ENCODE results near the gene UST.

UST gene

DNA sequence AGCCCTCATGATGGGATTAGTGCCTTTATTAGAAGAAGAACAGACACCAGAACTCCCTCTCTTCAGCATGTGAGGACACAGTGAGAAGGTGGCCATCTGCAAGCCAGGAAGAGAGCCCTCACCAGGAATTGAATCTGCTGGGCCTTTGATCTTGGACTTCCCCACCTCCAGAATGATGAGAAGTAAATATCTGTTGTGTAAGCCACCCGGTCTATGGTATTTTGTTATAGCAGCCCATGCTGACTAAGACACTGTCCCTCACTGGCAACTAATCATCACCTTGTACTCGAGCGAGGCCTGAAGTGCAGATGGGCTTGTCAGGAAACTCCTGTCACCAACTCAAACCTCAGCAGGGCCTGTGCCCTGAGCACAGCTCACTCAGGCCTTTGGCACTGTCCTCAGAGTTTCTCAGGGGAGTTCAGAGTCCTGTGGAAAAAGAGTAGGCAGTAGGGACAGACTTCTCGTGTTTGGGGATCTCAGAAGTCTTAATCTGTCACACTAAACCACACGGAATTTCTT is 62.0 kb downstream of the UST start:
- no peak for DNase-seq

DNA sequence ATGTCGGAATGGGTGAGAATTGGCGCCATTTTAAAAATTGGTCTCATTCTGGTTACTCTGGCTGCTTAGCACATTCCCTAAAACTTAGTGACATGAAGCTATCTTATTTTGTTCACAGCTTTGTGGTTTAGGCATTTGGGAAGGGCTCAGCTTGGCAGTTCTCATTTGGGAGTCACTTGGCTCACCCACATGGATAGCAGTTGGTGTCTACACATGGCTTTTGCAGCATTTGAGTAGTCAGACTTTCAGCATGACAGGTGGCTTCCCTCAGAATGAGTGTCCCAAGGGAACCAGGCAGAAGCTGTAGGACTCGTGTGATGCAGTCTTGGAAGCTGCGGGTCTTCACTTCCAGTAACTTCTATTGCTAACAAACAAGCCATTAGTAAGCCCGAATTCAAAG is 64.6 kb downstream of the UST start:
- DNase-seq, result no peak

- DNase-seq, result no peak
Observed at GRCh38 chr6:148814082-148814790, 67.4 kb downstream of the UST start.

DNA sequence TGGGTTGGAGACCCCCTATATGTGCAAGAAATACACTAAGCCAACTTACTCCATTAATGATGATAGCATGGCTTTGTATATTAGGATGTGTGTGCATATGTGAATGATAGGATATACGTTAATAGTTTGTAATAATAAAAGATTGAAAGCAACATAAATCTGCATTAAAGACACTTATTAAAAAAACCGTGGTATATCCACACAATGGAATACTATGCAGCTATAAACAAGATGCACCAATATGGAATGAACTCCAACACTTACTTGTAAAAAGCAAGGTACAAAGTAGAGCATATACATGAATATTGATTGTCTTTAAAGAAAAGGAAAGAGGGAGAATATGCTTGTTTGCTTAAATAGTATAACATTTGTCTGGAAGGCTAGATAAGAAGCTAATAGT is 68.0 kb downstream of the UST start:
- DNase-seq, result no peak

- no peak for DNase-seq
Observed at GRCh38 chr6:148816117-148816516, 69.3 kb downstream of the UST start.

GRCh38 chr6:148817689-148818088 is 70.9 kb downstream of the UST start:
- DNase-seq, result no peak

GRCh38 chr6:148818939-148819575 is 72.2 kb downstream of the UST start:
- DNase-seq, result no peak

DNA sequence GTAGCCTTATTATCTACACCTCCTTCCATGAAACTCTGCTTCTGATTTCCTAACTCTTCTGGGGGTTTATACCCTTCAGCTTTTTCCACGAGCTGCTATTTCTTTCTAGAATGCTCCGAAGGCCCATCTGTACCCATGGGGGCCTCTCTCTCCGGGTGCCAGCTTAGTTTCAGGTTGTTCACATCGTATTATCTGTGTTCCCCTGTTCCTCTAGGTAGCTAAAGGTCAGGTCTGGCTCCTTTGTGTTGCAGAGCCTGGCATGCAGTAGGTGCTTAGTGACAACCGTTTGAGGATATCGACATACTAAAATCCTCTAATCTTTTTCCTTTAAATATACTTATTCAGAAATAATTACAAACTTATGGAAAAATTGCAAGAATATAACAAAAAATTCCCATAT is 73.0 kb downstream of the UST start:
- DNase-seq, result no peak

DNA sequence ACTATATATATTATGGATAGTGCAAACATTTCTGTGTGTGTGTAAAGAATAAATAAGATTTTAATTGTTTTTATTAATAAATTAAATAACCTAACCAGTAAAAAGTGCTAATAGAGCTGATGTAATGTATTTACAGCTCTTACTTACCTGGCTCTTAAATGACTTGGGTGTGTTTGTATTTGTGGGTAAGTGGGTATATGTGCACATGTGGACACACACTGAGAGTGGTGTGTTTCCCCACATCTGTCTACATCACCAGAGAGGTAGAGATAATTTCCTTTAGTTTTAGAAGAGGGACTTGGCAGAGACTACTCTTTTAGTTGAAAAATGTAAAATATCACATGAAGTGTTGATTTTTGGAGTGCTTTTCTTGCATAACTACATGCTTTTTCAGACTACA is 76.0 kb downstream of the UST start:
- DNase-seq, result no peak

- no peak for DNase-seq
Observed at GRCh38 chr6:148824291-148824690, 77.5 kb downstream of the UST start.

GRCh38 chr6:148824960-148825359 is 78.1 kb downstream of the UST start:
- DNase-seq, result no peak

GRCh38 chr6:148825492-148825891 is 78.7 kb downstream of the UST start:
- DNase-seq, result no peak

- DNase-seq, result no peak
Observed at GRCh38 chr6:148827416-148828045, 80.7 kb downstream of the UST start.

GRCh38 chr6:148828047-148828446 is 81.2 kb downstream of the UST start:
- no peak for DNase-seq

DNA sequence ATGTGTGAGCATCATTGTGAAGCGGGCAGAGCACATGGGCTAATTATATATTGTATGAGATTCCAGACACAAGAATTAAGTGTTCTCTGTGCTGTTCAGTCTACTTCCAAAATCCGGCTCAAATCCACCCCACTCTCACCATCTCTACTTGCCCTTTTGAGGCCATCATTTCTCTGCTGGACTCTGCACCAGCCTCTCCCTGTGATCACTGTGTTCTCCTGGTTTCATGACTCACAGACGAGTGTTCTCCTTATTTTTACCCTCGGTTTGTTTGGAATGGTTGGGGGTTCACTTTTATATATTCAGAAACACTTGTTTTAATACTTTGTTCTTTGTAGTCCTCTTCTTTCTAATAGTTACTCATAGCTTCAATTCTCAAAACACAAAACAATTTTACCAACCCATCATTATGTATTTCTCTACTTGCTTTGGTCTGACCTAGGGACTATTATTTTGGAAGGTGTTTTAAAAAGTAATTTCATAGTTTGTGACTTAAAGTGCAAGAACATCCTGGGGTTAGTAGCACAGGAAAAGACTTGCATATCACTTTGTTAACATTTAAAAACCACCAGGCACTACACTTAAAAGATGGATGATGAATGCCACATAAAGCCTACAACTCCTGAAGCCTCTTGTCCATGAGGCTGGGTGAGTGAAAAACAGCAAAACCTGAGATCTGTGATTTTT is 82.7 kb downstream of the UST start:
- DNase-seq, result no peak

GRCh38 chr6:148830614-148831013 is 83.8 kb downstream of the UST start:
- no peak for DNase-seq

DNA sequence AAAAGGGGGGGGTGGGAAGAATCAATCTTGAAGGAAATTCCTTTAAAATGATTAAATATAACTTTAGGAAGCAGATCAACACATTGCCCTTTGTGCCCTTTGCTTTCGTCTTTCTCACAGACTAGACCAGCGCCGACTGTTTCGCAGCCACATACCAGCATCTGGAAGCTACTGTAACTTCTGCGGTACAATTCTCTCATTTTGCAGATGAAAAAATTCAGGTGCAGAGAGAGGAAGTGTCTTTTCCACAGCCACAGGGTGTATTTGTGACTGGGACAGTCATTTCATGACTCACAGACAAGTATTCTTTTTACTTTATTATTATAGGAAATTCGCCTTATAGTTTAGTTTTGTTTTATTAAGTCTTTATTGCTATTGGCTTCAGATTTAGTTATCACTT is 84.2 kb downstream of the UST start:
- no peak for DNase-seq

DNA sequence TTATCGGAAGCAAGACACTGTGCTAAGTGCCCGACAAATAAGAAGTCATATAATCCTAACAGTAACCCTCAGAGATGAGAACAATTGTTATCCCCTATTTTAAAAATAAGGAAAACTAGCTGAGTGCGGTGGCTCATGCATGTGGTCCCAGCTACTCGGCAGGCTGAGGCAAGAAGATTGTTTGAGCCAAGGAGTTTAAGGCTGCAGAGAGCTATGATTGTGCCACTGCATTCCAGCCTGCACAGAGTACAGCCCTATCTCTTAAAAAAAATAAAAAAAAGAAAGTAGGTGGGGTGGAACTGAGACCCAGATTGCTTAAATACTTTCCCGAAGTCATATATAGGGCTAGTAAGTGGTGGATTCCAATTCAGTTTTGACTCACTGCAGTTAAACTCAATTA is 84.7 kb downstream of the UST start:
- DNase-seq, result no peak

DNA sequence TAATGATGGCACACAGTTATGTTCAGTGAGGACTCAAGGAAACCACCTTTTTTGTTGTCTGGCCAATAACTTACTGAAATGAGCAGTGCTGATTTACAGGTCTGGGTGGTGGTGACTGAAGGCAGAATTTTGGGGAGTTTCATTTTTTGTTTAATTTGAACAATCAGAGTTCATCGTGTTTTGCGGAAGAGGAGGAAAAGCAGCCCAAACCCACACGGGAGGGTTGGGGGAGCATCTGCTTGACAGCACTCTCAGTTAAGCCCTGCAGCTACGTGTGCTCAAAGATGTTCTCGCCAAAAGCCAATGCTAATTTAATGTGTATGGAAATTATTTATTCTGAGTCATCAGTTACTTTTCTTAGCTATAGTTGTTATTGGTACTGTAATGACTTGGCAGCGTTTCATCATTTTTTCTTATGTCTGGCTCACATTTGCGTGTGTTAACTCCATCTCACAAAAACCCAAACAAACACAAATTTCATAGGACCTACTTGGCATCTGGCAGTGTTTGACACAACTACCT is 89.2 kb downstream of the UST start:
- no peak for DNase-seq

DNA sequence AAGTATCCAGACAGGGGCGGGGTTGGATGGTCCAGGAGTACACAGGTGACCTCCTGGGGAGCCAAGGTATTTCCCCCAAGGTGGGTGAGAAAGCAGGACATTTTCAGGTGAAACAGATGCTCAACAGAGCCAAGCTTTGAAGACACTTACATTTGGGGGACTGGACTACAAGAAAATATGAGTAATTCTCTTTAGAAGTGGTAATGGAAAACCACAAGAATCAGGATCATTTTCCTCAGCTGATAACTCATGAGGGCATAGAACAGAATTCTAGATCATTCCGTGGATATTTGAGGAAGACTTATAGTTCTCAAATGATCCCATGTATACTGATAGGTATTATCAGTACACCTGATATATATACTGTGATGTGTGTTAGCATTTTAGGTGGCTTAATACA is 89.9 kb downstream of the UST start:
- no peak for DNase-seq

DNA sequence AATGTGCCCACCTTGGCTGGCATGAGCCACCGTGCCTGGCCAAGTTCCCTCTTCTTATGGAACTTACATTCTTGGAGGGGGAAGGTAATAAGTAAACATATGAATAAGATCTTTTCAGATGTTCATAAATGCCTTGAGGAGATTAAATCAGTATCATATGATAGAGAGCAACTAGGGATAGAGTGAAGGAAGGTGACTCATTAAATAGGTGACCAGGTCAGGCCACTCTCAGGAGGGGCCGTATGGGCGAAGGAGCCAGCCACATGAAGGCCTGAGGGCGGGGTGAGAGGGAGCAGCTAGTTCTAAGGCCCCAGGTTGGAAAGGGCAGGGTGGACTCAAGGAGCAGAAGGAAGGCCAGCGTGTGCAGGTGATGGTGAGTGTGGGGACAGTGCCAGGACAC is 91.1 kb downstream of the UST start:
- no peak for DNase-seq

DNA sequence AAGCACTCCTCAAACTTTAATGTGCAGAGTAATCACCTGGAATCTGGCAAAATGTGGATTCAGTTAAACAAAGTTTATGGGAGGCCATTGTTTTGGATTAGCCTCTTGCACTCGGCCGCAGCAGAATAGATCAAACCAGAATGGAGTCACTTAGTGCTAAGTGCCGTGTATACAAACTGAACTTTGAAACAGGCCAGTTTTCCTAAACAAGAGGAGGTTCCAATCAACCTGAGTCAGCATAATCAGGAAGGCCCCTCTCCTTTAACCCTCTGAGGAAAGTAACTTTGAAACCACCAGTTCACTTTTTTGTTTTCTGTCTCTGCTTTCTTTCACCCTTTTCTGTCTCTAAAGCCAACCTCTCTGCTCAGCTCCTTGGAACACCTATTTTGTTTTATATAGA is 92.2 kb downstream of the UST start:
- DNase-seq, result no peak

GRCh38 chr6:148840256-148840655 is 93.4 kb downstream of the UST start:
- no peak for DNase-seq

All from activated gamma-delta T cell (primary cell).